Measurements from ENCODE around the gene BRD4. TPM values are rescaled to one million over a fixed set of nuclear protein-coding genes. Genes with fewer than 3 reads are reported as not detected.

Gene BRD4
- total and polyA plus RNA-seq, 2 experiments from 2014 or later = 63.8 to 115 TPM

DNA sequence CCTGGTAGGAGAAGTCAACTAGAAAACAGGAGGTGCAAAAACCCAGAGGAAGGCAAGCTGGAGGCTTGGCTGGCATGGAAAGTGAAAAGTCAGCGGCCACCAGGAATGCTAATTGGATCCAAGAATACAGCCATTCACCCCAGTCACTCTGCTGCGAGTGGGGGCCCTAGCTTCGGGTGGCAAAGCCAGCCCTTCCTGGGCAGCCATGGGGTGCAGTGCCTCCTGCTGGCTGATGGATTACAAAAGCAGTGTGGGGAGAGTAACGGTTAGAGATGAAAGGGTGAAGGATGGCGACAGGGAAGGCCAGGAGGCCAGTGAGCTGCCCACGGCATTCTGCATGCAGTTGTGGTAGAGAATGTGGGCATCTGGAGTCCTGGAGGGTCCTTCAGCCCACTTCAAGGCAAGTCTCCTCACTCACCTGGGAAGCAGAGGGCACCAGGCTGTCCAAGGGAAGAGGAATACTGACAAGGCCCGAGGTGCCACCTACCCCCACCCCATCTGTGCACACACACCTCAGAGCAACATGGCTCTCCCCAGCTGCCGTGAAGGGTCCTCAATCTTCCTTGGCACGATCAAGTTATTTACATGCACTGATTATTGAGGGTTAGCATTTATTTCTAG lies 79.8 kb downstream of the BRD4 start (continued):
- TF ChIP-seq, protein P1, sequence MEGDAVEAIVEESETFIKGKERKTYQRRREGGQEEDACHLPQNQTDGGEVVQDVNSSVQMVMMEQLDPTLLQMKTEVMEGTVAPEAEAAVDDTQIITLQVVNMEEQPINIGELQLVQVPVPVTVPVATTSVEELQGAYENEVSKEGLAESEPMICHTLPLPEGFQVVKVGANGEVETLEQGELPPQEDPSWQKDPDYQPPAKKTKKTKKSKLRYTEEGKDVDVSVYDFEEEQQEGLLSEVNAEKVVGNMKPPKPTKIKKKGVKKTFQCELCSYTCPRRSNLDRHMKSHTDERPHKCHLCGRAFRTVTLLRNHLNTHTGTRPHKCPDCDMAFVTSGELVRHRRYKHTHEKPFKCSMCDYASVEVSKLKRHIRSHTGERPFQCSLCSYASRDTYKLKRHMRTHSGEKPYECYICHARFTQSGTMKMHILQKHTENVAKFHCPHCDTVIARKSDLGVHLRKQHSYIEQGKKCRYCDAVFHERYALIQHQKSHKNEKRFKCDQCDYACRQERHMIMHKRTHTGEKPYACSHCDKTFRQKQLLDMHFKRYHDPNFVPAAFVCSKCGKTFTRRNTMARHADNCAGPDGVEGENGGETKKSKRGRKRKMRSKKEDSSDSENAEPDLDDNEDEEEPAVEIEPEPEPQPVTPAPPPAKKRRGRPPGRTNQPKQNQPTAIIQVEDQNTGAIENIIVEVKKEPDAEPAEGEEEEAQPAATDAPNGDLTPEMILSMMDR (conservative IDR thresholded peaks at IDR 0.05; ENCODE audit: low read depth in 2 of 2) = peak; percentile 60 to 71
- TF ChIP-seq JUNB (IDR thresholded peaks at IDR 0.05; ENCODE audit: unreplicated experiment) = no peak
- no peak for TF ChIP-seq EZH2 (IDR thresholded peaks at IDR 0.05; ENCODE audit: low read depth, unreplicated experiment)
- no peak for TF ChIP-seq ZNF331 (CRISPR knock-in tag; IDR thresholded peaks at IDR 0.05; ENCODE audit: low read depth)

DNA sequence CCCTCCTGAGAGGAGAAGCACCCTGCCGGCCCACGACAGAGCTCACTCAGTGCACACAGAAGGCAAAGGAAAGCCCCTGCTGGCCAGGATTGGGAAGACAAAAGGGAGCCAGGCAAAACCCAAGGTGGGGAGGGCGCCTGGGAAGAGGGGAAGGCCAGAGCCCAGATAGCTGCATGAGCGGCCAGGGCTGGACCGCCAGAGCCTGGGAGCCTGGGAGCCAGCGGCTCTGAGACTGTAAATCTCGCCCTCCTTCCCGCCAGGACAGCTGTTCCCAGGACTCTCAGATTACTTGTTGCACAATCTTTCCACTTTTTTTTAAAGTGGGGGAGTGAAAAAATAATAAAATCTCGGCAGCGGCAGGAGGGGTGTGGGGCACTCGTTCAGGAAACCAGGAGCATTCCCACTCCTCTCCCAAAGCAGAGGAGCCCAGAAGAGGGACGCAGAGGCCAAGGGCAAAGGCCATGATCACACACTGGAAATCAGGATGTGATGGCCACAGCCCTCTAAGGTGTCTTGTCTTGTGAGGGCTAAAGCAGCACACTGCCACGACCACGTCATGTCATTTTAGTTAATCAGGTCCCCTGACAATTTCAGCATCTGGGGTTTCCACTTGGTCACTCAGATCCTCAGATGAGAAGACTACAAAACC lies 80.5 kb downstream of the BRD4 start:
- H3K4me2 ChIP-seq = 0 out of 2 replicates have a peak overlapping the region, but pooled peaks have one; percentile 23
- ATAC-seq = peak; percentile 96
- H3K4me3 ChIP-seq = no peak overlapping the region
- peaks cover 15% of the 10 kb centered on the region for H3K27me3 Mint-ChIP-seq (ENCODE audit: insufficient read depth, low read depth, poor library complexity)
- H3K36me3 Mint-ChIP-seq (ENCODE audit: low read depth) = peaks cover 68% of the 10 kb centered on the region
- no peaks in the 10 kb centered on the region for H3K9me2 ChIP-seq (ENCODE audit: insufficient read depth)
- H3K27ac Mint-ChIP-seq = peak overlapping the region; percentile 92
- TF ChIP-seq EZH2 (IDR thresholded peaks at IDR 0.05; ENCODE audit: low read depth, unreplicated experiment) (no peak), NANOG (IDR thresholded peaks at IDR 0.05; ENCODE audit: borderline replicate concordance) (no peak), EZH2phosphoT487 (IDR thresholded peaks at IDR 0.05; ENCODE audit: unreplicated experiment) (no peak), STAT1 (IDR thresholded peaks at IDR 0.05; ENCODE audit: unreplicated experiment) (no peak), ZNF114 (CRISPR knock-in tag; IDR thresholded peaks at IDR 0.05) (no peak)
- TF ChIP-seq, protein P2, sequence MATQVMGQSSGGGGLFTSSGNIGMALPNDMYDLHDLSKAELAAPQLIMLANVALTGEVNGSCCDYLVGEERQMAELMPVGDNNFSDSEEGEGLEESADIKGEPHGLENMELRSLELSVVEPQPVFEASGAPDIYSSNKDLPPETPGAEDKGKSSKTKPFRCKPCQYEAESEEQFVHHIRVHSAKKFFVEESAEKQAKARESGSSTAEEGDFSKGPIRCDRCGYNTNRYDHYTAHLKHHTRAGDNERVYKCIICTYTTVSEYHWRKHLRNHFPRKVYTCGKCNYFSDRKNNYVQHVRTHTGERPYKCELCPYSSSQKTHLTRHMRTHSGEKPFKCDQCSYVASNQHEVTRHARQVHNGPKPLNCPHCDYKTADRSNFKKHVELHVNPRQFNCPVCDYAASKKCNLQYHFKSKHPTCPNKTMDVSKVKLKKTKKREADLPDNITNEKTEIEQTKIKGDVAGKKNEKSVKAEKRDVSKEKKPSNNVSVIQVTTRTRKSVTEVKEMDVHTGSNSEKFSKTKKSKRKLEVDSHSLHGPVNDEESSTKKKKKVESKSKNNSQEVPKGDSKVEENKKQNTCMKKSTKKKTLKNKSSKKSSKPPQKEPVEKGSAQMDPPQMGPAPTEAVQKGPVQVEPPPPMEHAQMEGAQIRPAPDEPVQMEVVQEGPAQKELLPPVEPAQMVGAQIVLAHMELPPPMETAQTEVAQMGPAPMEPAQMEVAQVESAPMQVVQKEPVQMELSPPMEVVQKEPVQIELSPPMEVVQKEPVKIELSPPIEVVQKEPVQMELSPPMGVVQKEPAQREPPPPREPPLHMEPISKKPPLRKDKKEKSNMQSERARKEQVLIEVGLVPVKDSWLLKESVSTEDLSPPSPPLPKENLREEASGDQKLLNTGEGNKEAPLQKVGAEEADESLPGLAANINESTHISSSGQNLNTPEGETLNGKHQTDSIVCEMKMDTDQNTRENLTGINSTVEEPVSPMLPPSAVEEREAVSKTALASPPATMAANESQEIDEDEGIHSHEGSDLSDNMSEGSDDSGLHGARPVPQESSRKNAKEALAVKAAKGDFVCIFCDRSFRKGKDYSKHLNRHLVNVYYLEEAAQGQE (IDR thresholded peaks at IDR 0.05; ENCODE audit: unreplicated experiment) = no peak
- TF ChIP-seq, protein P1 (conservative IDR thresholded peaks at IDR 0.05; ENCODE audit: low read depth in 2 of 2) = peak; percentile 55 to 57
- peaks cover 18% of the 10 kb centered on the region for H3K4me1 Mint-ChIP-seq
- H3K27me3 ChIP-seq (ENCODE audit: insufficient read depth) = no peaks in the 10 kb centered on the region
- DNase-seq (ENCODE audit: low spot score) = peak; percentile 93
- peak overlapping the region; percentile 40; the same call in 2 of the 3 replicates for H3K4me3 Mint-ChIP-seq
- H3K36me3 ChIP-seq (ENCODE audit: insufficient read depth) = peaks cover 29% of the 10 kb centered on the region
- H2AFZ ChIP-seq = no peak overlapping the region
- peaks cover 6% of the 10 kb centered on the region for H3K4me1 ChIP-seq (ENCODE audit: insufficient read depth)
- H4K20me1 ChIP-seq (replicated peaks; ENCODE audit: insufficient read depth) = peaks cover 38% of the 10 kb centered on the region
- peaks cover 10% of the 10 kb centered on the region for H3F3A ChIP-seq (replicated peaks; ENCODE audit: low read depth)
- peak overlapping the region; percentile 91 for H3K27ac ChIP-seq (ENCODE audit: low read depth)
- H3K79me2 ChIP-seq (replicated peaks; ENCODE audit: insufficient read depth) = peaks cover 27% of the 10 kb centered on the region
- peaks cover 2% of the 10 kb centered on the region; the same call in 2 of the 3 replicates for H3K9me3 Mint-ChIP-seq
